H1 (cell line): ENCODE measurements around the gene GPBP1L1. TPM values are rescaled to one million over a fixed set of nuclear protein-coding genes. Genes with fewer than 3 reads are reported as not detected.

Experiments used
- CTCF ChIA-PET: fragments of 300-600 bp; sonication (Branson Sonifier 250); formaldehyde crosslinking; loops from one replicate; lab custom pipeline; 2021; ENCODE audit not compliant: partially characterized antibody; lab: Charles Lee
- POLR2A ChIA-PET: fragments of 300-600 bp; sonication (Branson Sonifier 250); formaldehyde crosslinking; loops from one replicate; lab custom pipeline; 2021; ENCODE audit warnings: inconsistent platforms; ENCODE audit not compliant: partially characterized antibody; lab: Charles Lee
- DNase-seq, 2 experiments: peaks; one replicate each; pipeline versions ENCODE4 v3.0.0 to v3.0.0-alpha.2; 2010 to 2022; ENCODE audit warnings: low spot score in 2 of 2, low read depth in 1 of 2, mixed read lengths in 1 of 2
- FAIRE-seq: peaks from 2 replicates; lab custom pipeline; 2011; peaks lifted over from hg19 to GRCh38; lab: Jason Lieb, UNC
- H2AFZ ChIP-seq: 2 replicates; pipeline ENCODE4 v1.8.1; 2012; ENCODE audit warnings: low read length, inconsistent platforms
- H2AK5ac ChIP-seq: 2 replicates; pipeline ENCODE4 v1.6.1; 2013; ENCODE audit warnings: low read depth, low read length
- H2BK120ac ChIP-seq: replicated peaks from 2 replicates; pipeline ENCODE3; 2013; ENCODE audit warnings: low read depth, low read length, inconsistent platforms
- H2BK12ac ChIP-seq: 2 replicates; pipeline ENCODE4 v1.6.1; 2013; ENCODE audit warnings: low read depth, low read length
- H2BK15ac ChIP-seq: 2 replicates; pipeline ENCODE4 v1.6.1; 2013; ENCODE audit warnings: low read length
- H2BK20ac ChIP-seq: 2 replicates; pipeline ENCODE4 v1.6.1; 2013; ENCODE audit warnings: low read length
- H2BK5ac ChIP-seq: 2 replicates; pipeline ENCODE4 v1.6.1; 2013; ENCODE audit warnings: low read depth, low read length
- H3K14ac ChIP-seq: 2 replicates; pipeline ENCODE4 v1.6.1; 2013; ENCODE audit warnings: inconsistent platforms; ENCODE audit not compliant: insufficient read length
- H3K18ac ChIP-seq: 2 replicates; pipeline ENCODE4 v1.6.1; 2013; ENCODE audit warnings: low read length; ENCODE audit errors: extremely low read depth
- H3K23ac ChIP-seq: 2 replicates; pipeline ENCODE4 v1.6.1; 2013; ENCODE audit warnings: inconsistent platforms; ENCODE audit not compliant: insufficient read length
- H3K23me2 ChIP-seq: 2 replicates; pipeline ENCODE4 v1.6.1; 2013; ENCODE audit warnings: low read depth, low read length
- H3K27ac ChIP-seq: 2 replicates; pipeline ENCODE4 v1.6.1; 2011; ENCODE audit warnings: low read depth, low read length, inconsistent platforms
- H3K27me3 ChIP-seq, 4 experiments: replicated peaks in 1 of 4; 1 replicate in 1 of 4; 2 replicates in 3 of 4; pipeline versions ENCODE4 v1.6.1 to v1.8.1; 2011 to 2013; ENCODE audit warnings: low read length in 3 of 4, mild to moderate bottlenecking in 3 of 4, inconsistent platforms in 2 of 4, mixed read lengths in 2 of 4, moderate library complexity in 1 of 4; ENCODE audit not compliant: control insufficient read depth in 3 of 4, insufficient read depth in 3 of 4; ENCODE audit errors: extremely low read depth in 1 of 4
- H3K36me3 ChIP-seq, 4 experiments: 2 replicates each; pipeline versions ENCODE4 v1.6.1 to v1.8.1; 2011 to 2013; ENCODE audit warnings: mild to moderate bottlenecking in 4 of 4, low read length in 3 of 4, moderate library complexity in 2 of 4, control low read depth in 1 of 4, inconsistent platforms in 1 of 4; ENCODE audit not compliant: insufficient read depth in 4 of 4, control insufficient read depth in 2 of 4
- H3K4ac ChIP-seq: replicated peaks from 2 replicates; pipeline ENCODE3; 2013; ENCODE audit warnings: low read length, low read depth, mixed read lengths, inconsistent platforms; ENCODE audit not compliant: insufficient read length
- H3K4me1 ChIP-seq, 4 experiments: replicated peaks in 1 of 4; 1 replicate in 1 of 4; 2 replicates in 3 of 4; pipeline versions ENCODE4 v1.6.1 to v1.8.1; 2011 to 2013; ENCODE audit warnings: low read length in 3 of 4, inconsistent platforms in 2 of 4, mixed read lengths in 1 of 4; ENCODE audit not compliant: insufficient read depth in 4 of 4, control insufficient read depth in 3 of 4
- H3K4me2 ChIP-seq, 2 experiments: 2 replicates each; pipeline versions ENCODE4 v1.6.1 to v1.8.1; 2011 to 2013; ENCODE audit warnings: low read depth in 2 of 2, low read length in 2 of 2, control low read depth in 1 of 2, inconsistent platforms in 1 of 2, mild to moderate bottlenecking in 1 of 2; ENCODE audit not compliant: insufficient read depth in 1 of 2
- H3K4me3 ChIP-seq, 4 experiments: fragments of 200-600, 300-600 bp in 1 of 4; sonication (generic), shearing (Covaris generic), sonication (Bioruptor Twin) in 1 of 4; 2 replicates each; pipeline versions ENCODE4 v1.5.1 to v1.8.1; 2011 to 2016; ENCODE audit warnings: low read length in 4 of 4, low read depth in 3 of 4, control low read depth in 2 of 4, inconsistent platforms in 2 of 4, mild to moderate bottlenecking in 2 of 4, mixed read lengths in 1 of 4, moderate library complexity in 1 of 4; ENCODE audit not compliant: insufficient read depth in 2 of 4; ENCODE audit errors: extremely low read depth in 1 of 4
- H3K56ac ChIP-seq: replicated peaks from 2 replicates; pipeline ENCODE3; 2013; ENCODE audit warnings: low read depth, mild to moderate bottlenecking, mixed read lengths, low read length, inconsistent platforms; ENCODE audit not compliant: insufficient read length
- H3K79me1 ChIP-seq: 2 replicates; pipeline ENCODE4 v1.6.1; 2013; ENCODE audit warnings: low read depth, low read length, control low read depth
- H3K79me2 ChIP-seq, 2 experiments: 2 replicates each; pipeline versions ENCODE4 v1.6.1 to v1.8.1; 2012 to 2013; ENCODE audit warnings: low read length in 2 of 2, mild to moderate bottlenecking in 2 of 2, inconsistent platforms in 1 of 2; ENCODE audit not compliant: insufficient read depth in 2 of 2, control insufficient read depth in 1 of 2
- H3K9ac ChIP-seq, 4 experiments: replicated peaks in 1 of 4; 1 replicate in 1 of 4; 2 replicates in 3 of 4; pipeline versions ENCODE4 v1.6.1 to v1.8.1; 2011 to 2013; ENCODE audit warnings: low read depth in 3 of 4, low read length in 3 of 4, control low read depth in 2 of 4, mild to moderate bottlenecking in 2 of 4, moderate library complexity in 2 of 4, inconsistent platforms in 1 of 4; ENCODE audit errors: extremely low read depth in 1 of 4
- H3K9me3 ChIP-seq, 2 experiments: 2 replicates each; pipeline versions ENCODE4 v1.6.1 to v1.8.1; 2012 to 2013; ENCODE audit warnings: mild to moderate bottlenecking in 2 of 2, moderate library complexity in 2 of 2, control low read depth in 1 of 2, inconsistent platforms in 1 of 2, low read depth in 1 of 2, low read length in 1 of 2, mixed read lengths in 1 of 2; ENCODE audit not compliant: insufficient read depth in 2 of 2
- H4K20me1 ChIP-seq, 2 experiments: replicated peaks in 1 of 2; 2 replicates each; pipeline versions ENCODE3 to v1.8.1; 2011 to 2013; ENCODE audit warnings: inconsistent platforms in 2 of 2, low read length in 2 of 2, mild to moderate bottlenecking in 1 of 2; ENCODE audit not compliant: insufficient read depth in 2 of 2, control insufficient read depth in 1 of 2
- H4K5ac ChIP-seq: 2 replicates; pipeline ENCODE4 v1.6.1; 2013; ENCODE audit warnings: low read length, low read depth, mixed read lengths, inconsistent platforms; ENCODE audit not compliant: insufficient read length
- H4K8ac ChIP-seq: 2 replicates; pipeline ENCODE4 v1.8.0; 2013; ENCODE audit warnings: mild to moderate bottlenecking, moderate library complexity, low read length, inconsistent platforms; ENCODE audit not compliant: insufficient read depth; ENCODE audit errors: extremely low read depth
- H4K91ac ChIP-seq: replicated peaks from 2 replicates; pipeline ENCODE3; 2013; ENCODE audit warnings: low read length, mixed read lengths, inconsistent platforms; ENCODE audit not compliant: insufficient read length
- CEBPB ChIP-seq: IDR thresholded peaks from 2 replicates; pipeline ENCODE4 v1.6.1; 2012; ENCODE audit warnings: low read depth, low read length
- CTCF ChIP-seq, 3 experiments: IDR thresholded peaks; 1 replicate in 2 of 3; 2 replicates in 1 of 3; pipeline versions ENCODE4 v1.5.1 to v1.6.1; 2011; ENCODE audit warnings: low read length in 3 of 3, mild to moderate bottlenecking in 3 of 3, inconsistent platforms in 2 of 3, low read depth in 1 of 3, moderate library complexity in 1 of 3; ENCODE audit not compliant: insufficient read depth in 1 of 3; ENCODE audit errors: control extremely low read depth in 1 of 3
- RXRA ChIP-seq: IDR thresholded peaks from 2 replicates; pipeline ENCODE4 v1.6.1; 2011; ENCODE audit warnings: low read depth, mild to moderate bottlenecking, low read length, moderate library complexity; ENCODE audit not compliant: insufficient read depth
- WGBS, 2 experiments: shearing (Covaris generic) in 1 of 2; methylation state at CpG; one replicate each; pipeline versions ENCODE4 v1.1.6 to v1.1.7; 2013 to 2015; ENCODE audit warnings: low lambda C conversion rate in 2 of 2, mixed read lengths in 2 of 2, inconsistent platforms in 1 of 2, low coverage in 1 of 2, missing lambda C conversion rate in 1 of 2; ENCODE audit not compliant: insufficient replicate concordance in 2 of 2, insufficient coverage in 1 of 2, insufficient read length in 1 of 2; ENCODE audit errors: extremely low coverage in 1 of 2, missing lambda C conversion rate in 1 of 2; 5-methylcytosine and 5-hydroxymethylcytosine counted together
- polyA plus RNA-seq, 7 experiments: library from polyadenylated mRNA; depleted of rRNA in 3 of 7; stranded (reverse) in 5 of 7; unstranded in 2 of 7; fragments of >200 nt in 5 of 7; fragments of 200-250 nt in 2 of 7; gene quantifications; 1 replicate in 5 of 7; 2 replicates in 1 of 7; 4 replicates in 1 of 7; pipeline versions ENCODE4 v1.2.1 to v1.2.3, GENCODE V29; 2011 to 2013; ENCODE audit warnings: missing spikeins in 2 of 7, mixed read lengths in 2 of 7
- total RNA-seq: library from RNA; stranded (reverse); fragmentation: NEBNext Ultra II Directional; extraction: Animal tissue kit (Norgen Biotek cat#: 25700); gene quantifications from 2 replicates; pipeline ENCODE4 v1.2.1, GENCODE V29; 2021

GPBP1L1 gene
- total and polyA plus RNA-seq, 2 of the 8 experiments (the other 6 are each of a cell fraction or from before 2014, with no cell fraction given): 70.1 to 119 TPM

GRCh38 chr1:45604239-45604638 lies 82.1 kb downstream of the GPBP1L1 start:
- CTCF ChIA-PET: interaction anchor here (0.9 to 1.1 kb wide), 2 partner anchors 20 to 29 kb away, joined by 3 read pairs; no protein-coding TSS in a partner anchor
- TF ChIP-seq CEBPB (no peak), CTCF (IDR thresholded peaks at IDR 0.05; ENCODE audit: control extremely low read depth in 1 of 3, insufficient read depth in 1 of 3, low read depth in 1 of 3, low read length in 3 of 3) (no peak), RXRA (no peak)
- TF ChIP-seq, all 59 proteins: peak for 0
- 80% methylated on average over 2 of the region's 2 CpGs; no CpG with 5 or more reads in 1 of the 2 experiments for WGBS, 2 experiments
- Histone ChIP-seq H3K4ac (no peak overlapping the region), H2BK12ac (no peak overlapping the region), H4K20me1 (peaks cover 13 to 26% of the 10 kb centered on the region in 2 experiments), H3K23me2 (no peaks in the 10 kb centered on the region), H3K27ac (no peak overlapping the region), H3K9ac (no peak overlapping the region), H3K79me2 (peaks cover under 1 to 97% of the 10 kb centered on the region in 2 experiments), H2AFZ (no peak overlapping the region), H3K56ac (no peak overlapping the region), H2BK5ac (no peak overlapping the region), H3K36me3 (peaks cover 21 to 79% (median 58%) of the 10 kb centered on the region in 4 experiments; a peak in 7 of 8 replicates), H4K5ac (no peak overlapping the region), H3K27me3 (no peaks in the 10 kb centered on the region), H4K8ac (no peak overlapping the region), H2BK120ac (no peak overlapping the region), H2AK5ac (no peak overlapping the region), H3K14ac (no peak overlapping the region), H3K9me3 (no peaks in the 10 kb centered on the region), H3K23ac (no peak overlapping the region), H3K18ac (no peak overlapping the region), H4K91ac (no peak overlapping the region), H3K79me1 (peaks cover 2% of the 10 kb centered on the region), H3K4me3 (no peak overlapping the region), H2BK20ac (no peak overlapping the region), H2BK15ac (no peak overlapping the region), H3K4me1 (no peaks in the 10 kb centered on the region; a peak in 1 of 7 replicates), H3K4me2 (no peak overlapping the region)
- DNase-seq (no peak), FAIRE-seq (no peak)
- POLR2A ChIA-PET: interaction anchor here (0.8 to 10.9 kb wide), 7 partner anchors 9 to 82 kb away, joined by 3 to 90 read pairs (median 5); partner anchors contain the start of genes NASP and PRDX1
